BE2C (cell line): Measurements from ENCODE around the gene BRIP1.
"Not testable (repeated sequence)": the region's sequence is repeated elsewhere in the genome, so short reads cannot be mapped to it uniquely, and the experiment has no call there.

Source experiments
- DNase-seq: peaks from one replicate; pipeline ENCODE4 v3.0.0-alpha.2; 2020
- H3K27me3 ChIP-seq: fragments of 250-450 bp; sonication (Bioruptor Pico); 2 replicates; pipeline ENCODE4 v1.5.1; 2020; ENCODE audit warnings: mild to moderate bottlenecking
- H3K36me3 ChIP-seq: fragments of 250-450 bp; sonication (Bioruptor Pico); 2 replicates; pipeline ENCODE4 v1.5.1; 2020; ENCODE audit warnings: mild to moderate bottlenecking
- H3K4me1 ChIP-seq: fragments of 250-450 bp; sonication (Bioruptor Pico); 2 replicates; pipeline ENCODE4 v1.5.1; 2020
- H3K4me3 ChIP-seq: 2 replicates; pipeline ENCODE4 v1.5.1; 2011; ENCODE audit warnings: low read depth, low read length
- H3K9me3 ChIP-seq: fragments of 250-450 bp; sonication (Bioruptor Pico); 2 replicates; pipeline ENCODE4 v1.5.1; 2020
- TF ChIP-seq, protein P1 (sequence below): IDR thresholded peaks from 2 replicates; pipeline ENCODE4 v1.5.1; 2012; ENCODE audit warnings: mild to moderate bottlenecking, low read depth, low read length

The BRIP1 gene

DNA sequence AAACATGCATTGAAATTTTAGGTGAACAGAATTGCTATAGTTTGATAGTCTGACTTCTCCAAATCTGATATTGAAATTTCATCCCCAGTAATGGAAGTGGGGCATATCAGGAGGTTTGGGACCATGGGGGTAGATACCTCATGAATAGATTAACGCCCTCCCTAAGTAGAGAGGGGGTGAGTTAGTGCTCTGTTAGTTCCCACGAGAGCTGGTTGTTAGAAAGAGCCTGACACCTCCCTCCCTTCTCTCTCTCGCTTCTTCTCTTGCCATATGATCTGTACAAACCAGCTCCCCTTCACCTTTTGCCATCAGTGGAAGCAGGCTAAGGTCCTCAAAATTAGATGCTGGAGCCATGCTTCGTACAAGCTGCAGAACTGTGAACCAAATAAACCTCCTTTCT is 78.8 kb downstream of the BRIP1 start:
- Histone ChIP-seq H3K27me3 (no peaks in the 10 kb centered on the region), H3K4me1 (peaks cover 3% of the 10 kb centered on the region; the same call in 1 of the 2 replicates), H3K9me3 (no peaks in the 10 kb centered on the region), H3K36me3 (no peaks in the 10 kb centered on the region; the same call in 1 of the 2 replicates), H3K4me3 (no peak overlapping the region)
- TF ChIP-seq, protein P1, sequence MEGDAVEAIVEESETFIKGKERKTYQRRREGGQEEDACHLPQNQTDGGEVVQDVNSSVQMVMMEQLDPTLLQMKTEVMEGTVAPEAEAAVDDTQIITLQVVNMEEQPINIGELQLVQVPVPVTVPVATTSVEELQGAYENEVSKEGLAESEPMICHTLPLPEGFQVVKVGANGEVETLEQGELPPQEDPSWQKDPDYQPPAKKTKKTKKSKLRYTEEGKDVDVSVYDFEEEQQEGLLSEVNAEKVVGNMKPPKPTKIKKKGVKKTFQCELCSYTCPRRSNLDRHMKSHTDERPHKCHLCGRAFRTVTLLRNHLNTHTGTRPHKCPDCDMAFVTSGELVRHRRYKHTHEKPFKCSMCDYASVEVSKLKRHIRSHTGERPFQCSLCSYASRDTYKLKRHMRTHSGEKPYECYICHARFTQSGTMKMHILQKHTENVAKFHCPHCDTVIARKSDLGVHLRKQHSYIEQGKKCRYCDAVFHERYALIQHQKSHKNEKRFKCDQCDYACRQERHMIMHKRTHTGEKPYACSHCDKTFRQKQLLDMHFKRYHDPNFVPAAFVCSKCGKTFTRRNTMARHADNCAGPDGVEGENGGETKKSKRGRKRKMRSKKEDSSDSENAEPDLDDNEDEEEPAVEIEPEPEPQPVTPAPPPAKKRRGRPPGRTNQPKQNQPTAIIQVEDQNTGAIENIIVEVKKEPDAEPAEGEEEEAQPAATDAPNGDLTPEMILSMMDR = no peak
- DNase-seq = no peak

DNA sequence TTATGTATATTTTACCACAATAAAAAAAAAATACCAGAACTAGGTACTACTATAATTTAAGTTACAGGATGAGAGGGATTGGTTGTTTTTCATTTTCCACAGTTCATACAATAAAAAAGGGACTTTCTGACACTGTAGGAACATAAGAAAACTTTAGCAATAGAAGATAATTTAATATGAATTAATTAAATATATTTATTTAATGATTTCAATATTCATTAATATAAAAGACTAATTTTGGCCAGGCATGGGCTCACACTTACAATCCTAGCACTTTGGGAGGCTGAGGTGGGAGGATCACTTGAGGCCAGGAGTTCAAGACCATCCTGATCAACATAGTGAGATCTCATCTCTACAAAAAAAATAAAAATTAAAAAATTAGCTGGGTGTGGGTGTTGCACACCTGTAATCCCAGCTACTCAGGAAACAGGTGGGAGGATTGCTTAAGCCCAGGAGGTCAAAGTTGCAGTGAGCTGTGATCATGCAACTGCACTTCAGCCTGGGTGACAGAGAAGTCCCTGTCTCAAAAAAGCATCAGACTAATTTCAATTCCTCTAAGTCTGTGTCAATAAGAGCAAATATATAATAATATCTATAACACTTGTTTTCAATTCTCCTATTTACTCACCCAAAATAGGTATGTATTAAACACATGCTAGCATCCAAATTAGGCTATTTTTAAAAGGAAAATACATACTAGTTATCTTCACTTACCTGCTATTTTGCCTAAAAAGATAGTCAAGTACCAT is 79.6 kb downstream of the BRIP1 start:
- Histone ChIP-seq H3K27me3 (no peaks in the 10 kb centered on the region), H3K9me3 (no peaks in the 10 kb centered on the region), H3K36me3 (no peaks in the 10 kb centered on the region; the same call in 1 of the 2 replicates), H3K4me3 (no peak overlapping the region), H3K4me1 (peaks cover 3% of the 10 kb centered on the region; the same call in 1 of the 2 replicates)
- DNase-seq = no peak
- TF ChIP-seq, protein P1 = no peak

DNA sequence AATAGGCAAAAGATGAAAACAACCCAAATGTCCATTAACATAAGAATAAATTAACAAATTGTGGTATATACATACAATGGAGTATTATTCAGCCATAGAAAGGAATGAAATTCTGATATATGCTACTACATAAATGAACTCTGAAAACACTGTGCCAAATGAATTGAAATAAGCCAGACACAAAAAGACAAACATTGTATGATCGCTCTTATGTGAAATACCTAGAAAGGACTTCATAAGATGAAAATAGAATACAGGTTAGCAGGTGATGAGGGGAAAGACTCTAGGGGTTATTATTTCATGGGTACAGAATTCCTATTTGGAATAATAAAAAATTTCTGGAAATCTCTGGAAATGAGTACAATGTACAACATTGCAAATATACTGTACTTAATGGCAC is 80.2 kb downstream of the BRIP1 start:
- no peak overlapping the region for H3K4me3 ChIP-seq
- H3K36me3 ChIP-seq = no peaks in the 10 kb centered on the region
- H3K9me3 ChIP-seq = no peaks in the 10 kb centered on the region
- H3K27me3 ChIP-seq = no peaks in the 10 kb centered on the region
- TF ChIP-seq, protein P1 = no peak
- peaks cover 3% of the 10 kb centered on the region; the same call in 1 of the 2 replicates for H3K4me1 ChIP-seq
- no peak for DNase-seq

DNA sequence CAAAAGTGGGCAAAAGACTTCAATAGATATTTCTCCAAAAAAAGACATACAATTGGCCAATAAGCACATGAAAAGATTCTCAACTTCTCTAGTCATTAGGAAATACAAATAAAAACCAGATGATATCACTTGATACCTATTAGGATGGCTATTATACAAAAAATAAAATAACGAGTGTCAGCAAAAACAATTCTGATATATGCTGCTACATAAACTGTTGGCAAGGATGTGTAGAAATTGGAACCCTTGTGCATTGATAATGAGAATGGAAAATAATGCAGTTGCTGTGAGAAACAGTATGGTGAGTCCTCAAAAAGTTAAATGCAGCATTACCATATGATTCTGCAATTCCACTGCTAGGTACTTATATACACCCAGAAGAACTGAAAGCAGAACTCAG is 80.6 kb downstream of the BRIP1 start:
- DNase-seq = no peak
- no peaks in the 10 kb centered on the region for H3K36me3 ChIP-seq
- peaks cover 3% of the 10 kb centered on the region; the same call in 1 of the 2 replicates for H3K4me1 ChIP-seq
- no peaks in the 10 kb centered on the region for H3K9me3 ChIP-seq
- TF ChIP-seq, protein P1 = no peak
- H3K4me3 ChIP-seq = no peak overlapping the region
- H3K27me3 ChIP-seq = no peaks in the 10 kb centered on the region

DNA sequence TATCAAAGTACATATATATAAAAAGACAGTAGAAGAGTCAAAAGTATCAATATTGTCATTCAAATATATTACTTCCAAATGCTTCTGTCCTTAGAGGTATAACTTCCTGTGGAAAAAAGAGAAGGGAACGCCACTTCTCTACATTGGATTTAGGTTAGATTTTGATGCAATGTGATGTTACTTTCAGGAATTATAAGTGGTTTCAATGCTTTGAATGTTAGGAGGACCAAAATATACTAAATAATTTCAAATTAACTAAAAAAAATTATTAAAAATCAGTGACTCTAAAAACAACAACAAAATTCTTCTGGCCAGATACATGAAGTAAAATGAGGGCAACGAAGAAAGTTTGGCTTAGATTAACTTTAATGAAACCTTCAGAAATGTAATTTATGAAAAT is 88.0 kb downstream of the BRIP1 start:
- Histone ChIP-seq H3K4me3 (no peak overlapping the region), H3K36me3 (peaks cover 4% of the 10 kb centered on the region; the same call in 1 of the 2 replicates), H3K4me1 (no peaks in the 10 kb centered on the region; the same call in 1 of the 2 replicates), H3K27me3 (no peaks in the 10 kb centered on the region), H3K9me3 (no peaks in the 10 kb centered on the region)
- TF ChIP-seq, protein P1 = no peak
- no peak for DNase-seq

DNA sequence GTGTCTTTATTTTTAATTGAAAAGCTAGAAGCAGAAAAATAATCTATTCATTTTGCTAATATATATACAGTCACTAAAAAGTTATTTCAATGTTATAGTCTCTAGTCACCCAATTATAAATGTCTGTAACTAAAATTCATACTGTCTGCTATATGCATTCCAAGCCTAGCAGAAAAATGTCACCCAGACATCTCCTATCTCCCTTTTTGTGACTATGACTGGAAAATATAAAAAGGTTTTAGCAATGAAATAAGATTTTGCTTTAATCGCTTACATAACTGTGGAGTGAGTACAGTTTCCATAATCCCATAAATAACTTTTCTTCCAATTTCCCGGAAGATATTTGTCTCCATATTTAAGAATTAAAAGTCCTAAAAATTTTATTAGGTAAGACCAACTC is 88.6 kb downstream of the BRIP1 start:
- Histone ChIP-seq H3K27me3 (no peaks in the 10 kb centered on the region), H3K9me3 (no peaks in the 10 kb centered on the region), H3K4me1 (no peaks in the 10 kb centered on the region; the same call in 1 of the 2 replicates), H3K4me3 (no peak overlapping the region), H3K36me3 (peaks cover 4% of the 10 kb centered on the region; the same call in 1 of the 2 replicates)
- TF ChIP-seq, protein P1 = no peak
- DNase-seq = no peak

DNA sequence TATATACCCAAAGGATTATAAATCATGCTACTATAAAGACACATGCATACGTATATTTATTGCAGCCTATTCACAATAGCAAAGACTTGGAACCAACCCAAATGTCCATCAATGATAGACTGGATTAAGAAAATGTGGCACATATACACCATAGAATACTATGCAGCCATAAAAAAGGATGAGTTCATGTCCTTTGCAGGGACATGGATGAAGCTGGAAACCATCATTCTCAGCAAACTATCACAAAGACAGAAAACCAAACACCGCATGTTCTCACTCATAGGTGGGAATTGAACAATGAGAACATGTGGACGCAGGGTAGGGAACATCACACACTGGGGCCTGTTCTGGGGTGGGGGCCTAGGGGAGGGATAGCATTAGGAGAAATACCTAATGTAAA is 89.2 kb downstream of the BRIP1 start:
- H3K36me3 ChIP-seq, H3K27me3 ChIP-seq, DNase-seq, H3K4me1 ChIP-seq, H3K4me3 ChIP-seq, H3K9me3 ChIP-seq: not testable (repeated sequence)
